ENCODE measurements around the gene GSTK1. TPM values are rescaled to one million over a fixed set of nuclear protein-coding genes. Genes with fewer than 3 reads are reported as not detected.
A peak's percentile ranks its signal among the peaks of the same experiment; 100 is the strongest.

Gene GSTK1
- total and polyA plus RNA-seq, 3 experiments from 2014 or later, result 147 to 532 (median 151) TPM

DNA sequence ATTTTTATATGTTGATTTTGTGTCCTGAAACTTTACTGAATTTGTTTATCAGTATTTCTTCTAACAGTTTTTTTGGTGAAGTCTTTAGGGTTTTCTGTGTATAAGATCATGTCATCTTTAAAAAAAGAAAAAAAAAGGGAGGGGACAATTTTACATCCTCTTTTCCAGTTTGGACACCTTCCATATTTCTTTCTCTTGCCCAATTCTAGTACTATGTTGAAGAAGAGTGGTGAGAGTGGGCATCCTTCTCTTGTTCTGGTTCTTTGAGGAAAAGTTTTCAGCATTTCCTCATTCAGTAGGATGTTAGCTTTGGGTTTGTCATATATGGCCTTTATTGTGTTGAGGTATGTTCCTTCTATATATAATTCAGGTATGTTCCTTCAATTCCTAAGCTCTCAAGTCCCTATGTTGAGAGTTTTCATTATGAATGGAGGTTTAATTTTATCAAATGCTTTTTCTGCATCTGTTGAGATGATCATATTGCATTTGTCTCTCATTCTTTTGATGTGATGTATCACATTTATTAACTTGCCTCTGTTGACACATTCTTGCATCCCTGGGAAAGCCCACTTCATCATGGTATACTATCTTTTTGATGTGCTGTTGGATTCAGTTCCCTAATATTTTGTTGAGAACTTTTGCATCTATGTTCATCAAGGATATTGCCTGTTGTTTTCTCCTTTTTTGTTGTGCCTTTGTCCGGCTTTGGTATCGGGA is 29.3 kb upstream of the GSTK1 start:
- ChIA-PET POLR2A (no interaction called here), CTCF (no interaction called here)
- H3K27me3 Mint-ChIP-seq, result peaks cover 21 to 38% of the 10 kb centered on the region in 2 donors
- no peak overlapping the region for H3K27ac ChIP-seq (ENCODE audit: low read depth, low read length)
- H3K4me1 Mint-ChIP-seq, result no peaks in the 10 kb centered on the region
- peaks cover 2 to 15% (median 3%) of the 10 kb centered on the region in 3 donors for H3K36me3 Mint-ChIP-seq
- H3K4me1 ChIP-seq (ENCODE audit: insufficient read depth, low read length), result no peaks in the 10 kb centered on the region
- H3K27me3 ChIP-seq (ENCODE audit: insufficient read depth, low read length, poor library complexity, severe bottlenecking), result no peaks in the 10 kb centered on the region
- no peak overlapping the region for H3K4me3 ChIP-seq (ENCODE audit: low read length)
- H3K36me3 ChIP-seq (ENCODE audit: insufficient read depth, low read length), result no peaks in the 10 kb centered on the region
- no peak overlapping the region for H3K27ac Mint-ChIP-seq
- no peak overlapping the region for H3K4me3 Mint-ChIP-seq
- no peaks in the 10 kb centered on the region for H3K9me3 ChIP-seq (ENCODE audit: low read length)
- peaks cover 14 to 24% (median 23%) of the 10 kb centered on the region in 5 donors for H3K9me3 Mint-ChIP-seq
- DNase-seq, result no peak

DNA sequence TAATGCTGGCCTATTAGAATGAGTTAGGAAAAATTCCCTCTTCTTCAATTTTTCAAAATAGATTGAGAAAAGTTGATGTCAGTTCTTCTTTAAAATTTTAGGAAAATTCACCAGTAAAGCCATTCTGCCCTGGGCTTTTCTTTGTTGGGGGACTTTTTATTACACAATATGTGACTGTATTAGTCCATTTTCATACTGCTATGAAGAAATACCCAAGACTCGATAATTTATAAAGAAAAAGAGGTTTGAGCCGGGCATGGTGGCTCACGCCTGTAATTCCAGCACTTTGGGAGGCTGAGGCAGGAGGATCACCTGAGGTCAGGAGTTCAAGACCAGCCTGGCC is 28.7 kb upstream of the GSTK1 start:
- DNase-seq, result no peak
- peaks cover 21 to 40% of the 10 kb centered on the region in 2 donors for H3K27me3 Mint-ChIP-seq
- Histone ChIP-seq H3K4me3 (ENCODE audit: low read length) (no peak overlapping the region), H3K4me1 (ENCODE audit: insufficient read depth, low read length) (no peaks in the 10 kb centered on the region), H3K9me3 (ENCODE audit: low read length) (no peaks in the 10 kb centered on the region), H3K27me3 (ENCODE audit: insufficient read depth, low read length, poor library complexity, severe bottlenecking) (no peaks in the 10 kb centered on the region), H3K36me3 (ENCODE audit: insufficient read depth, low read length) (no peaks in the 10 kb centered on the region), H3K27ac (ENCODE audit: low read depth, low read length) (no peak overlapping the region)
- no peak overlapping the region for H3K27ac Mint-ChIP-seq
- no peak overlapping the region for H3K4me3 Mint-ChIP-seq
- ChIA-PET POLR2A (no interaction called here), CTCF (interaction anchor here (2.6 kb wide), 1 partner anchor 65 kb away, joined by 9 read pairs; no protein-coding TSS in a partner anchor)
- no peaks in the 10 kb centered on the region for H3K4me1 Mint-ChIP-seq
- peaks cover 2 to 15% (median 3%) of the 10 kb centered on the region in 3 donors for H3K36me3 Mint-ChIP-seq
- H3K9me3 Mint-ChIP-seq, result peaks cover 15 to 24% (median 23%) of the 10 kb centered on the region in 5 donors

DNA sequence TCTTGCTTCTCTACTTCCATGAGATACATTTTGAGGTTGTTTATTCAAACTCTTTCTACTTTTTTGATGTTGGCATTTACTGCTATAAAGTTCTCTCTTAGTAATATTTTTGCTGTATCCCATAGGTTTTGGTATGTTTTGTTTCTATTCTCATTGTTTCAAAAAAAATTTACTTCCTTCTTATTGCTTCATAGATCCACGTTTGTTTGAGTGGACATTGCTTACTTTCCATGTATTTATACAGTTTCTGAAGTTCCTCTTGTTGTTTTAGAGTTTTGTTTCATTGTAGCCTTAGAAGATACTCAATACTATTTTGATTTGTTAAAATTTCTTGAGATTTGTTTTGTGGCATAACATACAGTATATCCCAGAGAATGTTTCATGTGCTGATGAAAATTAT is 27.7 kb upstream of the GSTK1 start:
- Mint-ChIP-seq H3K36me3 (peaks cover 2 to 15% (median 3%) of the 10 kb centered on the region in 3 donors), H3K4me3 (no peak overlapping the region), H3K27me3 (peaks cover 21 to 40% of the 10 kb centered on the region in 2 donors), H3K9me3 (peaks cover 15 to 24% (median 23%) of the 10 kb centered on the region in 5 donors), H3K27ac (no peak overlapping the region), H3K4me1 (peaks cover 2% of the 10 kb centered on the region in 3 donors)
- Histone ChIP-seq H3K36me3 (ENCODE audit: insufficient read depth, low read length) (no peaks in the 10 kb centered on the region), H3K27ac (ENCODE audit: low read depth, low read length) (no peak overlapping the region), H3K27me3 (ENCODE audit: insufficient read depth, low read length, poor library complexity, severe bottlenecking) (no peaks in the 10 kb centered on the region), H3K4me3 (ENCODE audit: low read length) (no peak overlapping the region), H3K9me3 (ENCODE audit: low read length) (no peaks in the 10 kb centered on the region), H3K4me1 (ENCODE audit: insufficient read depth, low read length) (no peaks in the 10 kb centered on the region)
- POLR2A ChIA-PET, result no interaction called here
- DNase-seq, result no peak
- CTCF ChIA-PET, result interaction anchor here (1.1 to 2.6 kb wide), 2 partner anchors 54 to 64 kb away, joined by 3 to 9 read pairs; no protein-coding TSS in a partner anchor

DNA sequence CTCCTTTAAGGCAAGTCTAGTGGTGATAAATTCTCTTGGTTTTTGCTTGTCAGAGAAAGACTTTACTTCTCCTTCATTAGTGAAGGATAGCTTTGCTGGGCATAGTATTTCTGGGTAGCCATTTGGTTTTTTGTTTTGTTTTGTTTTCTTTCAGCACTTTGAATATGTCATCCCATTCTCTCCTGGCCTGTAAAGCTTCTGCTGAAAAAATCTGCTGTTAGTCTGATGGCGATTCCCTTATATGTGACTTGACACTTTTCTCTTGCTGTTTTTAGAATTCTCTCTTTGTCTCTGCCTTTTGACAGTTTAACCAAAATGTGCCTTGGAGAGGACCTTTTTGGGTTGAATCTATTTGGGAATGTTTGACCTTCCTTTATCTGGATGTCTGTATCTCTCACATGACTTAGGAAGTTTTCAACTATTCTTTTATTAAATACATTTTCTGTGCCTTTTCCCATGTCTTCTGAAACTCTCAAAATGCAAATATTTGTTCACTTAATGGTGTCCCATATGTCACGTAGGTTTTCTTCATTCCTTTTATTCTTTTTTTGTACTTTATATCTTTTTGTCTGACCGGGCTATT is 26.7 kb upstream of the GSTK1 start:
- POLR2A ChIA-PET, result no interaction called here
- no peak for DNase-seq

DNA sequence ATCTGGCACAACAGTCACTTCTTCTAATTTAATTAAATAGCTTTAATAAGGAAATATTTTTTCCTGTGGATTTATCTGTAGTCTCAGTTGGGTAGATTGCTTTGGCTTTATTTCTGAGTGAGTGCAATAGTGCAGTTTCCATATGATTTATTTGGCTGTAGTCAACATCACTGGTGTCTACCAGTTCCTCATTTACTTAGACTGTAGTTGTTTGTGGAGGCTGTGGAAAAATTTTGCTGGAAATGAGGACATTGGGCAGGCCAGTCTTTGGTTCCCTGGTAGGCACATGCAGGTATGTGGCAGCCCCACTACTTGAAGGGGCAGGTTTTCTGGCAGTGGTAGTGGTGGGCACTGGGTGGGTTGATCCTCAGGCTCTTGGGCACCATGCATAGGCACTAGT is 25.9 kb upstream of the GSTK1 start:
- POLR2A ChIA-PET, result no interaction called here
- Mint-ChIP-seq H3K36me3 (peaks cover 2 to 15% (median 3%) of the 10 kb centered on the region in 3 donors), H3K27ac (peak overlapping the region in 1 of 8 donors; percentile 21), H3K9me3 (peaks cover 15 to 24% (median 23%) of the 10 kb centered on the region in 5 donors), H3K4me1 (peaks cover 8 to 14% (median 9%) of the 10 kb centered on the region in 3 donors), H3K4me3 (no peak overlapping the region), H3K27me3 (peaks cover 21 to 40% of the 10 kb centered on the region in 2 donors)
- Histone ChIP-seq H3K4me1 (ENCODE audit: insufficient read depth, low read length) (peaks cover 4% of the 10 kb centered on the region), H3K27ac (ENCODE audit: low read depth, low read length) (no peak overlapping the region), H3K4me3 (ENCODE audit: low read length) (no peak overlapping the region), H3K27me3 (ENCODE audit: insufficient read depth, low read length, poor library complexity, severe bottlenecking) (no peaks in the 10 kb centered on the region), H3K9me3 (ENCODE audit: low read length) (no peaks in the 10 kb centered on the region), H3K36me3 (ENCODE audit: insufficient read depth, low read length) (no peaks in the 10 kb centered on the region)
- DNase-seq, result no peak
- CTCF ChIA-PET, result interaction anchor here (1.2 to 2.6 kb wide), 2 partner anchors 22 to 62 kb away, joined by 3 to 9 read pairs; no protein-coding TSS in a partner anchor

More for the DNA sequence above, 26.7 kb upstream of the GSTK1 start:
- H3K4me3 ChIP-seq (ENCODE audit: low read length), result no peak overlapping the region
- peaks cover 2 to 15% (median 3%) of the 10 kb centered on the region in 3 donors for H3K36me3 Mint-ChIP-seq
- no peaks in the 10 kb centered on the region for H3K27me3 ChIP-seq (ENCODE audit: insufficient read depth, low read length, poor library complexity, severe bottlenecking)
- no peaks in the 10 kb centered on the region for H3K9me3 ChIP-seq (ENCODE audit: low read length)
- H3K4me3 Mint-ChIP-seq, result no peak overlapping the region
- peaks cover 21 to 40% of the 10 kb centered on the region in 2 donors for H3K27me3 Mint-ChIP-seq
- peaks cover 7 to 10% (median 9%) of the 10 kb centered on the region in 3 donors for H3K4me1 Mint-ChIP-seq
- CTCF ChIA-PET, result interaction anchor here (1.1 to 2.6 kb wide), 3 partner anchors 21 to 63 kb away, joined by 3 to 9 read pairs (median 3); no protein-coding TSS in a partner anchor
- peaks cover 4% of the 10 kb centered on the region for H3K4me1 ChIP-seq (ENCODE audit: insufficient read depth, low read length)
- H3K36me3 ChIP-seq (ENCODE audit: insufficient read depth, low read length), result no peaks in the 10 kb centered on the region
- no peak overlapping the region for H3K27ac ChIP-seq (ENCODE audit: low read depth, low read length)
- H3K9me3 Mint-ChIP-seq, result peaks cover 15 to 24% (median 23%) of the 10 kb centered on the region in 5 donors
- H3K27ac Mint-ChIP-seq, result no peak overlapping the region

DNA sequence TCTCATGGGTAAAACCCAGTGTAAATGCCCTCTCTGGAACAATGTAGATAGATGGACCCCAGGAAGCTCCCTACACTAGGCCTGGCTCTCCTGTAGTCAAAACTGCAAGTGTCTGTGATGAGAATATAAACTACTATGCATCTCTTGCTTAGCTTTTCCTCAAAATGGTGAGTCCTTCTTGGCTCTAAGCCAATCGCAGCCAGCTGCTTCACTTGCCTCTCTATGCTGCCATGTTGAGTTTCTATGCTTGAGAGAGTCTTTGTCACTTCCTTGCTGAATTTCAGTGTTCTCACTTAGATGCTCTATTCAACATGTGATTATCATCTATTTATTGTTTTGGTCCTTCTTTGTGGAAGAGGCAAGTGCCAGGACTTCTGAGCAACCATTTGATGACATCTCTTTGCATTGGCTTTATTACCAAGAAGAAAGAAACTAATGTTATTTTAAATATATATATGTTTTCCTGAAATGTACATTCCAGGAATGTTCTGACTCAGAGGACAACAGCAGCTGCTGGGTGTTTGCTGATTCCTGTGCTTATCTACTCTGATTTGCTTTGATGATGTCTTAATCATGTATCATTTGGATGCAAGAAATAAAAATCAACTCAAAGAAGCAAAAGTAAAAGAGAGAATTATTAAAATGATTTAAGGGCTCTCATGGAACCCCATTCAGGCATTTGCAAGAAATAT is 24.8 kb upstream of the GSTK1 start:
- no peak for DNase-seq
- peaks cover 15 to 24% (median 23%) of the 10 kb centered on the region in 5 donors for H3K9me3 Mint-ChIP-seq
- Histone ChIP-seq H3K27ac (ENCODE audit: low read depth, low read length) (no peak overlapping the region), H3K27me3 (ENCODE audit: insufficient read depth, low read length, poor library complexity, severe bottlenecking) (no peaks in the 10 kb centered on the region), H3K9me3 (ENCODE audit: low read length) (no peaks in the 10 kb centered on the region), H3K36me3 (ENCODE audit: insufficient read depth, low read length) (no peaks in the 10 kb centered on the region), H3K4me1 (ENCODE audit: insufficient read depth, low read length) (peaks cover 4% of the 10 kb centered on the region), H3K4me3 (ENCODE audit: low read length) (no peak overlapping the region)
- ChIA-PET POLR2A (no interaction called here), CTCF (interaction anchor here (2.6 to 4.2 kb wide), 5 partner anchors 29 to 142 kb away, joined by 9 to 103 read pairs (median 27); partner anchors contain the start of gene ZYX)
- no peak overlapping the region for H3K27ac Mint-ChIP-seq
- H3K36me3 Mint-ChIP-seq, result peaks cover 2 to 15% (median 3%) of the 10 kb centered on the region in 3 donors
- no peak overlapping the region for H3K4me3 Mint-ChIP-seq
- peaks cover 21 to 34% of the 10 kb centered on the region in 2 donors for H3K27me3 Mint-ChIP-seq
- H3K4me1 Mint-ChIP-seq, result peaks cover 9 to 18% (median 13%) of the 10 kb centered on the region in 3 donors

DNA sequence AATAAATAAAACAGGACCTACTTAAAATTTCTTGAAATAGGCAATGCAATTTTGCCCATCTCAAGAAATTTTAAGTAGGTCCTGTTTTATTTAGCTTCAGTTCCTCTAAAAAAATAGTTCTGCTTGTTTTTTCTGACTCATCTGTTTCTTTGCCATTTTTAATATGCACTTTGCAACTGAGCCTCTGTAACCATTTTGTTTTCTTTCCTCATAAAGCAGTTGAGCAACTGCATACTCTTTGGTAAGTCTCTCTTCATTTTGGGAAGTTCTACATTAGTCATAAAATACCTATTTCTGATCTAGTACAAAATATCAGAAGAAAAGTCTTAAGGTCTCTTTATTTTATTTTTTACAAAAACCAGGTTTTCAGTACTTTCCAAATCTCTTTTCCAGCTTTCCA is 23.4 kb upstream of the GSTK1 start:
- Mint-ChIP-seq H3K36me3 (peaks cover 2 to 15% (median 3%) of the 10 kb centered on the region in 3 donors), H3K27ac (no peak overlapping the region), H3K9me3 (peaks cover 15 to 24% (median 23%) of the 10 kb centered on the region in 5 donors), H3K4me3 (no peak overlapping the region), H3K27me3 (peaks cover 18 to 27% of the 10 kb centered on the region in 2 donors), H3K4me1 (peaks cover 20 to 32% (median 27%) of the 10 kb centered on the region in 3 donors)
- Histone ChIP-seq H3K27me3 (ENCODE audit: insufficient read depth, low read length, poor library complexity, severe bottlenecking) (no peaks in the 10 kb centered on the region), H3K4me1 (ENCODE audit: insufficient read depth, low read length) (peaks cover 14% of the 10 kb centered on the region), H3K9me3 (ENCODE audit: low read length) (no peaks in the 10 kb centered on the region), H3K4me3 (ENCODE audit: low read length) (no peak overlapping the region), H3K27ac (ENCODE audit: low read depth, low read length) (no peak overlapping the region), H3K36me3 (ENCODE audit: insufficient read depth, low read length) (no peaks in the 10 kb centered on the region)
- no peak for DNase-seq
- ChIA-PET CTCF (interaction anchor here (0.6 to 7.3 kb wide), 42 partner anchors 7 to 233 kb away, joined by 3 to 103 read pairs (median 8); partner anchors contain the start of genes CASP2, EPHA1, FAM131B and GSTK1), POLR2A (interaction anchor here (0.6 to 2.0 kb wide), 3 partner anchors 60 to 169 kb away, joined by 4 to 9 read pairs (median 7); partner anchors contain the start of gene EPHA1)

All from CD8-positive, alpha-beta memory T cell (primary cell).